ENCODE data around the gene EIF3B. TPM values are rescaled to one million over a fixed set of nuclear protein-coding genes. Genes with fewer than 3 reads are reported as not detected.
"Not testable (repeated sequence)": the region's sequence is repeated elsewhere in the genome, so short reads cannot be mapped to it uniquely, and the experiment has no call there.

The EIF3B gene
- total RNA-seq, 2 experiments from 2014 or later: 152 to 154 TPM

GRCh38 chr7:2386964-2387669 lies 32.5 kb downstream of the EIF3B start:
- Mint-ChIP-seq H3K27ac (no peak overlapping the region), H3K4me3 (no peak overlapping the region), H3K9me3 (no peaks in the 10 kb centered on the region), H3K27me3 (no peaks in the 10 kb centered on the region), H3K4me1 (no peaks in the 10 kb centered on the region), H3K36me3 (peaks cover 7% of the 10 kb centered on the region)
- no peak for DNase-seq
- POLR2A ChIA-PET: interaction anchor here (0.6 kb wide), 1 partner anchor 40 kb away, joined by 3 read pairs; no protein-coding TSS in a partner anchor
- no peak for ATAC-seq (ENCODE audit: low read depth)

GRCh38 chr7:2387897-2388636 lies 33.4 kb downstream of the EIF3B start:
- Mint-ChIP-seq H3K36me3 (peaks cover 7% of the 10 kb centered on the region), H3K27ac (no peak overlapping the region), H3K4me3 (no peak overlapping the region), H3K9me3 (no peaks in the 10 kb centered on the region), H3K4me1 (no peaks in the 10 kb centered on the region), H3K27me3 (no peaks in the 10 kb centered on the region)
- ATAC-seq (ENCODE audit: low read depth) (no peak), DNase-seq (no peak)
- POLR2A ChIA-PET: no interaction called here

- no peaks in the 10 kb centered on the region for H3K27me3 Mint-ChIP-seq
- peaks cover 7% of the 10 kb centered on the region for H3K36me3 Mint-ChIP-seq
- no peak overlapping the region for H3K4me3 Mint-ChIP-seq
- H3K9me3 Mint-ChIP-seq: no peaks in the 10 kb centered on the region
- ATAC-seq (ENCODE audit: low read depth): no peak
- POLR2A ChIA-PET: no interaction called here
- DNase-seq: no peak
- no peaks in the 10 kb centered on the region for H3K4me1 Mint-ChIP-seq
- no peak overlapping the region for H3K27ac Mint-ChIP-seq
These were observed 34.0 kb downstream of the EIF3B start for GRCh38 chr7:2388637-2388954.

GRCh38 chr7:2390020-2390816 lies 35.6 kb downstream of the EIF3B start:
- H3K9me3 Mint-ChIP-seq; DNase-seq; H3K4me3 Mint-ChIP-seq; H3K36me3 Mint-ChIP-seq; H3K27ac Mint-ChIP-seq; ATAC-seq (ENCODE audit: low read depth); H3K27me3 Mint-ChIP-seq; POLR2A ChIA-PET; H3K4me1 Mint-ChIP-seq: not testable (repeated sequence)

GRCh38 chr7:2393706-2394105 lies 39.1 kb downstream of the EIF3B start:
- DNase-seq: no peak
- peaks cover 7% of the 10 kb centered on the region for H3K36me3 Mint-ChIP-seq
- POLR2A ChIA-PET: interaction anchor here (1.0 to 1.4 kb wide), 2 partner anchors 9 to 11 kb away, joined by 3 to 4 read pairs; partner anchors contain the start of gene CHST12
- peaks cover 2% of the 10 kb centered on the region for H3K9me3 Mint-ChIP-seq
- ATAC-seq (ENCODE audit: low read depth): no peak
- no peak overlapping the region for H3K4me3 Mint-ChIP-seq
- H3K27ac Mint-ChIP-seq: no peak overlapping the region
- H3K27me3 Mint-ChIP-seq: no peaks in the 10 kb centered on the region
- H3K4me1 Mint-ChIP-seq: peaks cover 6% of the 10 kb centered on the region

GRCh38 chr7:2394566-2395082 lies 40.0 kb downstream of the EIF3B start:
- peaks cover 11% of the 10 kb centered on the region for H3K4me1 Mint-ChIP-seq
- H3K27me3 Mint-ChIP-seq: no peaks in the 10 kb centered on the region
- H3K27ac Mint-ChIP-seq: no peak overlapping the region
- H3K36me3 Mint-ChIP-seq: peaks cover 6% of the 10 kb centered on the region
- POLR2A ChIA-PET: interaction anchor here (0.8 kb wide), 1 partner anchor 29 kb away, joined by 4 read pairs; no protein-coding TSS in a partner anchor
- DNase-seq: no peak
- H3K9me3 Mint-ChIP-seq: peaks cover 2% of the 10 kb centered on the region
- H3K4me3 Mint-ChIP-seq: no peak overlapping the region
- no peak for ATAC-seq (ENCODE audit: low read depth)

- no peak for DNase-seq
- peaks cover 2% of the 10 kb centered on the region for H3K9me3 Mint-ChIP-seq
- peak overlapping the region; percentile 41 for H3K27ac Mint-ChIP-seq
- peaks cover 27% of the 10 kb centered on the region for H3K4me1 Mint-ChIP-seq
- no peaks in the 10 kb centered on the region for H3K27me3 Mint-ChIP-seq
- POLR2A ChIA-PET: interaction anchor here (1.0 to 1.5 kb wide), 2 partner anchors 22 to 35 kb away, joined by 3 read pairs; no protein-coding TSS in a partner anchor
- H3K4me3 Mint-ChIP-seq: no peak overlapping the region
- H3K36me3 Mint-ChIP-seq: peaks cover 2% of the 10 kb centered on the region
- no peak for ATAC-seq (ENCODE audit: low read depth)
These were observed 43.9 kb downstream of the EIF3B start for GRCh38 chr7:2398506-2398905.

- DNase-seq (peak; percentile 72), ATAC-seq (ENCODE audit: low read depth) (peak; percentile 32)
- POLR2A ChIA-PET: interaction anchor here (0.6 to 1.5 kb wide), 4 partner anchors 33 to 170 kb away, joined by 3 to 6 read pairs (median 3); partner anchors contain the start of gene EIF3B
- Mint-ChIP-seq H3K4me3 (peak overlapping the region; percentile 56), H3K36me3 (peaks cover 7% of the 10 kb centered on the region), H3K4me1 (peaks cover 33% of the 10 kb centered on the region), H3K9me3 (peaks cover 2% of the 10 kb centered on the region), H3K27ac (peak overlapping the region; percentile 91), H3K27me3 (no peaks in the 10 kb centered on the region)
These were observed 45.4 kb downstream of the EIF3B start for GRCh38 chr7:2399848-2400587.

- H3K4me1 Mint-ChIP-seq: peaks cover 47% of the 10 kb centered on the region
- H3K4me3 Mint-ChIP-seq: peak overlapping the region; percentile 84
- peaks cover 12% of the 10 kb centered on the region for H3K36me3 Mint-ChIP-seq
- no peaks in the 10 kb centered on the region for H3K27me3 Mint-ChIP-seq
- no peaks in the 10 kb centered on the region for H3K9me3 Mint-ChIP-seq
- H3K27ac Mint-ChIP-seq: peak overlapping the region; percentile 74
- POLR2A ChIA-PET: interaction anchor here (0.9 to 1.5 kb wide), 5 partner anchors 9 to 242 kb away, joined by 3 to 6 read pairs (median 4); partner anchors contain the start of gene EIF3B
- ATAC-seq (ENCODE audit: low read depth) (no peak), DNase-seq (no peak)
These were observed 48.0 kb downstream of the EIF3B start for GRCh38 chr7:2402687-2403013.

GRCh38 chr7:2403014-2403717 lies 48.5 kb downstream of the EIF3B start, which contains the start of gene CHST12:
Gene CHST12, plus strand, starts transcription at chr7:2403611. Its CDS starts 29,029 bp downstream, at chr7:2432640.
- POLR2A ChIA-PET: interaction anchor here (0.9 to 1.5 kb wide), 7 partner anchors 9 to 241 kb away, joined by 3 to 6 read pairs (median 4); partner anchors contain the start of gene EIF3B
- Mint-ChIP-seq H3K9me3 (no peaks in the 10 kb centered on the region), H3K27me3 (no peaks in the 10 kb centered on the region), H3K4me3 (peak within 1 kb of the TSS; percentile 89), H3K36me3 (peaks cover 14% of the 10 kb centered on the region), H3K27ac (peak within 1 kb of the TSS; percentile 99), H3K4me1 (peaks cover 47% of the 10 kb centered on the region)
- ATAC-seq (ENCODE audit: low read depth): peak; percentile 73
- DNase-seq: peak; percentile 98

- Mint-ChIP-seq H3K36me3 (peaks cover 22% of the 10 kb centered on the region), H3K4me3 (peak overlapping the region; percentile 89), H3K27me3 (no peaks in the 10 kb centered on the region), H3K9me3 (no peaks in the 10 kb centered on the region), H3K27ac (peak overlapping the region; percentile 99), H3K4me1 (peaks cover 52% of the 10 kb centered on the region)
- DNase-seq (peak; percentile 61), ATAC-seq (ENCODE audit: low read depth) (peak; percentile 21)
- POLR2A ChIA-PET: interaction anchor here (0.6 to 3.3 kb wide), 7 partner anchors 10 to 161 kb away, joined by 3 to 38 read pairs (median 4); partner anchors contain the start of gene EIF3B
These were observed 49.4 kb downstream of the EIF3B start for GRCh38 chr7:2403718-2404648.

Measured in activated naive CD8-positive, alpha-beta T cell treated with anti-CD3 and anti-CD28 coated beads, Interleukin-2, amount 10 ng/mL, durations not matched to agents 7 days and 5 days (primary cell).